GM12873 (cell line): ENCODE measurements around the gene MAP2K5.

Experiments
- CTCF ChIP-seq: IDR thresholded peaks from 2 replicates; pipeline ENCODE4 v1.5.1; 2012; ENCODE audit warnings: low read depth, mild to moderate bottlenecking, moderate library complexity, low read length, control low read depth; ENCODE audit not compliant: insufficient read depth; ENCODE audit errors: missing control alignments

MAP2K5 gene

GRCh38 chr15:67523330-67523729, 19.2 kb upstream of the MAP2K5 start:
- TF ChIP-seq CTCF = no peak

- no peak for TF ChIP-seq CTCF
Measured at GRCh38 chr15:67524235-67524634, 18.3 kb upstream of the MAP2K5 start.

- TF ChIP-seq CTCF = no peak
Measured at GRCh38 chr15:67528513-67528912, 14.0 kb upstream of the MAP2K5 start.

GRCh38 chr15:67531379-67531914, 11.1 kb upstream of the MAP2K5 start:
- TF ChIP-seq CTCF = no peak

GRCh38 chr15:67533873-67534272, 8.6 kb upstream of the MAP2K5 start:
- no peak for TF ChIP-seq CTCF

- TF ChIP-seq CTCF = no peak
Measured at GRCh38 chr15:67534360-67534759, 8.1 kb upstream of the MAP2K5 start.

GRCh38 chr15:67537771-67538170, 4.7 kb upstream of the MAP2K5 start:
- TF ChIP-seq CTCF = no peak
